ENCODE measurements around the gene CCDC97. TPM values are rescaled to one million over a fixed set of nuclear protein-coding genes. Genes with fewer than 3 reads are reported as not detected.
"Not testable (repeated sequence)": the region's sequence is repeated elsewhere in the genome, so short reads cannot be mapped to it uniquely, and the experiment has no call there.

CCDC97 gene
- total and polyA plus RNA-seq, 4 donors = 13.2 to 39.9 (median 20.9) TPM

GRCh38 chr19:41341669-41342490, 31.9 kb downstream of the CCDC97 start:
- H3K9ac ChIP-seq (ENCODE audit: insufficient read depth in 1 of 2, low read length in 2 of 2) = no peak overlapping the region
- H3K27ac ChIP-seq (ENCODE audit: low read depth in 1 of 2, low read length in 1 of 2) = peak overlapping the region in 1 of 2 donors; percentile 0
- peaks cover 4 to 23% (median 11%) of the 10 kb centered on the region in 4 donors for H3K36me3 ChIP-seq (ENCODE audit: control insufficient read depth in 4 of 4, insufficient read depth in 4 of 4, low read length in 4 of 4)
- H3K4me1 ChIP-seq (ENCODE audit: control insufficient read depth in 5 of 5, insufficient read depth in 5 of 5, low read length in 5 of 5) = no peaks in the 10 kb centered on the region
- 68 to 73% methylated on average over 20 of the region's 20 CpGs for WGBS, 2 donors
- ATAC-seq (ENCODE audit: insufficient read depth, low FRiP score) = no peak
- no peaks in the 10 kb centered on the region for H3K27me3 ChIP-seq (ENCODE audit: control insufficient read depth in 3 of 3, insufficient read depth in 3 of 3, low read length in 2 of 3)
- no peak overlapping the region for H3K4me3 ChIP-seq
- DNase-seq = no peak
- TF ChIP-seq, protein P1, sequence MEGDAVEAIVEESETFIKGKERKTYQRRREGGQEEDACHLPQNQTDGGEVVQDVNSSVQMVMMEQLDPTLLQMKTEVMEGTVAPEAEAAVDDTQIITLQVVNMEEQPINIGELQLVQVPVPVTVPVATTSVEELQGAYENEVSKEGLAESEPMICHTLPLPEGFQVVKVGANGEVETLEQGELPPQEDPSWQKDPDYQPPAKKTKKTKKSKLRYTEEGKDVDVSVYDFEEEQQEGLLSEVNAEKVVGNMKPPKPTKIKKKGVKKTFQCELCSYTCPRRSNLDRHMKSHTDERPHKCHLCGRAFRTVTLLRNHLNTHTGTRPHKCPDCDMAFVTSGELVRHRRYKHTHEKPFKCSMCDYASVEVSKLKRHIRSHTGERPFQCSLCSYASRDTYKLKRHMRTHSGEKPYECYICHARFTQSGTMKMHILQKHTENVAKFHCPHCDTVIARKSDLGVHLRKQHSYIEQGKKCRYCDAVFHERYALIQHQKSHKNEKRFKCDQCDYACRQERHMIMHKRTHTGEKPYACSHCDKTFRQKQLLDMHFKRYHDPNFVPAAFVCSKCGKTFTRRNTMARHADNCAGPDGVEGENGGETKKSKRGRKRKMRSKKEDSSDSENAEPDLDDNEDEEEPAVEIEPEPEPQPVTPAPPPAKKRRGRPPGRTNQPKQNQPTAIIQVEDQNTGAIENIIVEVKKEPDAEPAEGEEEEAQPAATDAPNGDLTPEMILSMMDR (IDR thresholded peaks at IDR 0.05; ENCODE audit: control extremely low read depth, extremely low read depth) = no peak
- H3K9me3 ChIP-seq (ENCODE audit: control insufficient read depth in 4 of 4, insufficient read depth in 3 of 4, low read length in 3 of 4) = no peaks in the 10 kb centered on the region

- H3K36me3 ChIP-seq (ENCODE audit: control insufficient read depth in 4 of 4, insufficient read depth in 4 of 4, low read length in 4 of 4) = peaks cover 4 to 25% (median 8%) of the 10 kb centered on the region in 4 donors
- DNase-seq = no peak
- TF ChIP-seq, protein P1 (IDR thresholded peaks at IDR 0.05; ENCODE audit: control extremely low read depth, extremely low read depth) = no peak
- H3K27ac ChIP-seq (ENCODE audit: low read depth in 1 of 2, low read length in 1 of 2) = no peak overlapping the region
- no peaks in the 10 kb centered on the region for H3K9me3 ChIP-seq (ENCODE audit: control insufficient read depth in 4 of 4, insufficient read depth in 3 of 4, low read length in 3 of 4)
- no peaks in the 10 kb centered on the region for H3K27me3 ChIP-seq (ENCODE audit: control insufficient read depth in 3 of 3, insufficient read depth in 3 of 3, low read length in 2 of 3)
- H3K4me1 ChIP-seq (ENCODE audit: control insufficient read depth in 5 of 5, insufficient read depth in 5 of 5, low read length in 5 of 5) = no peaks in the 10 kb centered on the region
- H3K9ac ChIP-seq (ENCODE audit: insufficient read depth in 1 of 2, low read length in 2 of 2) = no peak overlapping the region
- H3K4me3 ChIP-seq = no peak overlapping the region
- 94 to 100% methylated on average over 2 of the region's 2 CpGs for WGBS, 2 donors
- no peak for ATAC-seq (ENCODE audit: insufficient read depth, low FRiP score)
Measured at GRCh38 chr19:41344162-41344561, 34.2 kb downstream of the CCDC97 start.

- H3K4me3 ChIP-seq; H3K27me3 ChIP-seq (ENCODE audit: control insufficient read depth in 3 of 3, insufficient read depth in 3 of 3, low read length in 2 of 3); H3K4me1 ChIP-seq (ENCODE audit: control insufficient read depth in 5 of 5, insufficient read depth in 5 of 5, low read length in 5 of 5); ATAC-seq (ENCODE audit: insufficient read depth, low FRiP score); H3K9me3 ChIP-seq (ENCODE audit: control insufficient read depth in 4 of 4, insufficient read depth in 3 of 4, low read length in 3 of 4); H3K9ac ChIP-seq (ENCODE audit: insufficient read depth in 1 of 2, low read length in 2 of 2); H3K27ac ChIP-seq (ENCODE audit: low read depth in 1 of 2, low read length in 1 of 2); DNase-seq: not testable (repeated sequence)
- WGBS, 2 donors = 95 to 96% methylated on average over 9 of the region's 9 CpGs
- H3K36me3 ChIP-seq (ENCODE audit: control insufficient read depth in 4 of 4, insufficient read depth in 4 of 4, low read length in 4 of 4) = peaks cover 1 to 21% (median 7%) of the 10 kb centered on the region in 4 donors
Measured at GRCh38 chr19:41346916-41347315, 36.9 kb downstream of the CCDC97 start.

DNA sequence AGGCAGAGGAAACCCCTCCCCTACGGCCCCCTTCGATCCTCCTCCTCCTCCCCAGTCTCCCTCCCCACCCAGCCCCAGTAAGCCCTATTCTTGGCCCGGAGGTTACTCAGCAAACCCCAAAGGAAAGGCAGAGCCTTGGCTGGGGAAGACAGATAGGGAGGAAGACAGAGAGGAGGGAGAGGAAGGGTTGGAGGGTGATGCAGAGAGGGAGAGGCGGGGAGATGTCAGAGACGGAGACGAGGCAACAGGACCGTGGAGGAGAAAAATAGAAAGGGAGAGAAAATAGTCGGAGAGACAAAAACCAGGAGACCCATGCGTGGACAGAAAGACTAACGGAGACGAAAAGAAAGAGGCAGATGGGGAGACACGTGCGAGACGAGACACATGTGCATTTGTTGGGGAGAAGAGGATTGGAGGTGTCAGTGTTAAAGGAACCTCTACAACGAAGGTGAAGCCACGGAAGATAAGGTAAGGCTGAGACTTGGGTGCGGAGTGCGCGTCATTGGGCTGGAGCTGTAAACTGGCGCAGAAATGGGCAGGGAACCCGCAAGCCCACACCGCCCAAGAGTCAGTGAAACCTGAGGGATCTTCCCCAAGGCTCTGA, 40.9 kb downstream of the CCDC97 start:
- Histone ChIP-seq H3K27ac (ENCODE audit: low read depth in 1 of 2, low read length in 1 of 2) (peak overlapping the region in 1 of 2 donors; percentile 57), H3K9ac (ENCODE audit: insufficient read depth in 1 of 2, low read length in 2 of 2) (peak overlapping the region in 1 of 2 donors; percentile 19), H3K4me3 (peak overlapping the region; percentile 85), H3K4me1 (ENCODE audit: control insufficient read depth in 5 of 5, insufficient read depth in 5 of 5, low read length in 5 of 5) (peaks cover 0 to 32% (median 9%) of the 10 kb centered on the region in 5 donors), H3K36me3 (ENCODE audit: control insufficient read depth in 4 of 4, insufficient read depth in 4 of 4, low read length in 4 of 4) (peaks cover 0 to 2% (median 0%) of the 10 kb centered on the region in 4 donors), H3K27me3 (ENCODE audit: control insufficient read depth in 3 of 3, insufficient read depth in 3 of 3, low read length in 2 of 3) (peaks cover 0 to 15% (median 0%) of the 10 kb centered on the region in 3 donors), H3K9me3 (ENCODE audit: control insufficient read depth in 4 of 4, insufficient read depth in 3 of 4, low read length in 3 of 4) (peaks cover 0 to 2% (median 0%) of the 10 kb centered on the region in 4 donors)
- WGBS, 2 donors = 4 to 6% methylated on average over 22 of the region's 22 CpGs
- TF ChIP-seq, protein P1 (IDR thresholded peaks at IDR 0.05; ENCODE audit: control extremely low read depth, extremely low read depth) = no peak
- peak in 1 of 3 donors; percentile 11 for DNase-seq
- ATAC-seq (ENCODE audit: insufficient read depth, low FRiP score) = no peak

All from lung (tissue), 12 donors.